ENCODE measurements around the gene TNFRSF8.

Gene TNFRSF8

DNA sequence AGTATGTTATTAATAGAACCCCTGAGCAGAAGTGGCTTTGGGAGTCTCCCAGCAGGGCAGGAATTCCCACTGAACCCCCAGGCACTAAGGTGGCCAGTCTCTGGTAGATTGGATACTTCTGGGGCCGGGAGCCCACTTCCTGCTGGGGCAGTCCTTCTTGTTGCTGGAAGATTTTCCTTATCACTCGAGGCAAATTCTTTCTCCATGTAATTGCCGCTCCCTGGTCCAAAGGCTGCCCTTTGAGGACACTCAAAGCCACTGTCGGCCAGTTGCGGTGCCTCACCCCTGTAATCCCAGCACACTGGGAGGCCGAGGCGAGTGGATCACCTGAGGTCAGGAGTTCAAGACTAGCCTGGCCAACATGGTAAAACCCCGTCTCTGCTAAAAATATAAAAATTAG lies 81.1 kb downstream of the TNFRSF8 start:
- no peak for DNase-seq

DNA sequence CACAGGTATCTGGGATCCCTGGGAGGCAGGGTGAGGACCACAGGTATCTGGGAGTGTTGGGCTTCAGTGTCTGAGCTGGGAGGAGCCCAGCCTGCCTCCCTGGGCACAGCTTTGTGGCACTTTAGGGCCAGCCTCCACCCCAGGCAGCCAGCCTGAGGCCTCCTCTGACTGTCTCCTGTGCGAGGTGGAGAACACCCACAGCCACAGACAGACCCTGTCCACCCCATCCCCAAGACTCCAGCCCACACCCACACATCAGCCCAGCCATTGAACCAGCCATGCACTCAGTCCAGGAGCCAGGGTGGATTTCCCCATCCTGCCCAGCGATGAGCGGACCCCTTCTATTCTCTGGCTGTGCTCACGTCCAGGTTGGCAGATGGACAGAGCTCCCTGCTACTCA lies 81.9 kb downstream of the TNFRSF8 start:
- DNase-seq: no peak

DNA sequence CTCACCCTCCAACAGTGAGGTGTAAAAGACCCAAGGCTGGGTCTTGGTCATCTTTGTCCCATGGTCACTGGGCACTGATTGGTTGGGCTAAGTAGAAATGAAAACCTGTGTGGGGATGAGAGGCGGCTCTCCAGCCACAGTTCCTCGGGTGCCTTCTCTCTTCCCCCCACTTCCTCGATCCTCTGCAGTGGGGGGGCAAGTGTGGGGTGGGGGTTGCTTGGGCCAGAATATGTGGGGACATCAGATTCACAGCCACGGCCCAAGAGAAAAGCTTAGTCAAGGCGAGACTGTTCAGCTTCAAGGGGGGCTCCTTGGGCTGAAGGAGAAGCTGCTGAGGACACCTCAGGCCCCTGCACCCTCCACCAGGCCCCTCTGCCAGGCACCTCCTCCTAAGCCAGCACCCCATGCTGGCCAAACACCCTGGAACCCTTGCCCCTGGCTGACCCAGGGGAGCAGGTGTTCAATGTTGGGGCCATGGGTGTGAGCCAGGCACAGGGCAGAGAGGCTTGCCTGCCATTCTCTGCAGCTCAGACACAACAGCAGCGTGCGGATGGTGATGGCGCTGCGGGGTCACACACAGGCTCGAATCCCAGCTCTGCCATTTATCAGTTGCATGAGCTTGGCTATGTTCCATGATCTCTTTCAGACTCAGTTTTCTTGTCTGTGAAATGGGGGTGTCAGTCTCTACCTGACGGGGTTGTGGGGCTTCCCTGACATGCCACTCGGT lies 82.7 kb downstream of the TNFRSF8 start:
- DNase-seq: no peak

DNA sequence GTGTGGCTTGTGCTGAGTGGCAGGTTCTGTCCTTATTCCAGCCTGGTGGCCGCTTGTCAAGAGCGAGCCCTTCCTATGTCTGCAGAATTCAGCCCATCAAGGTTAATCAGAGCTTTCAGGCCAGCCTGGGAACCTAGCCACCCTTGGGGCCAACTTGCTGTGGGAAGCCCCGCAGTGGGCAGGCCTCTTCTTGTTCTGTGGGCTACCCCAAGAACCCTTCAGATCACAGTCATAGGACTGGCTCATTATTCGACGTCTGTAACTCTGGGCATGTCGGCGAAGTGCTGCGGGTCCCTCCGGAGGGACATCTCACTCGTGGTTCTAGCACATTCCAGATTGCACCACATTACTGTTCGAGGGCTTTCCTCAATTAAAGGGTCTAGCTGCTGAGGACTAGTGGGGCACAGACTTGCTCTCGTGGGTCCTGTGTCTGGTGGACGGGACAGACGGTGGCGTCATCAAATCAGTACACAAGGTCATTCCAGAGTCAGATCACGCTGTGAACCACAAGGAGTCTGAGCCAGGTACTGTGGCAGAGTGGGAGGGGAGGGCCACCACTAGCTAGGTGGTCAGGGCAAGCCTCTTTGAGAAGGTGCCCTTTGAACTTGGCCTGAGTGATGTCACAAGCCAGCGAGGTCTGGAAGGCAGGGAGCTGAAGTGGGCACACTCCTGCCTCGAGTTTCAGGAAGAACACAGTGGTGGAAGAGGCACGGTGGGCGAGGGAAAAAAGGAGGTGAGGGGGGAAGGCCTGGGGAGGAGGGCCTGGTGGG lies 83.4 kb downstream of the TNFRSF8 start:
- no peak for DNase-seq

DNA sequence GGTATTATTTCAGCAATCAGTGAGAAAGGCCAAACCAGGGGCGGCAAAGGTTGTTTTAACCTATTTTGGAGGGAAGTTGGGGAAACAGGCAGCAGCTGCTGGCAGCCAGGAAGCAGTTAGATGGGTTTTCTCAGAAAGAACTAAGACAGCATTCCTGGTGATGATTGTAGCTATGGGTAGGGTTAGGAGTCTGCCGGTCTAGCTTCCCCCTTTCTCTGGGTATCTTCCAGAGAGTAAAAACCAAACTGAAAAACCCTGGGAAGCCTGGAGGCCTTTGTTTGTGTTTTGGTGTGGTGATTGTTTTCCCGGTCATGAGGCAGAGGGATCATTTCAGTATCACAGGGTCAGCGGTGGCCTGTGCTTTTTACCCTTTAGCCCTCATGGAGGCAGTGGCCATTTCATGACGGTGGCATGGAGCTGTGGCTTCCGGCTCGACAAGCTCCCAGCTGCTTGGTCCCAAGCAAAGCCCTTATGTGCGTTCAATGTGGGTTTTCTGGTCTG lies 84.1 kb downstream of the TNFRSF8 start:
- no peak for DNase-seq

- DNase-seq: no peak
Observed at GRCh38 chr1:12148160-12148957, 85.3 kb downstream of the TNFRSF8 start.

GRCh38 chr1:12148958-12149790 lies 86.1 kb downstream of the TNFRSF8 start:
- no peak for DNase-seq

DNA sequence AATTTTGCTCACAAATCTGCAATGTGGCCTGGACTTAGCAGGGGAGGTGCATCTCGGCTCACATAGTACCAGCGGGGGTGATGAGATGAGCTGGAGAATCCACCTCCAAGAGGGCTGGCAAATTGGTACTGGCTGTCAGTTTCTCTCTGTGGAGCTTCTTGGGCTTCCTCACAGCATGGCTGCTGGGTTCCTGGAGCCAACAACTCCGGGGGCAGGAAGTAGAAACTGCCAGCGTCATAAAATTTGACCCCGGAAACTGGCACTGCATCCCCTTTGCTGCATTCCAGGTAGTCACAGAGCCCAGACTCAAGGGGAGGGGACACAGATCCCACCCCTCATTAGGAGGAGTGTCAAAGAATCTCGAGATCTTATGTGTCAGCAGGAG lies 86.7 kb downstream of the TNFRSF8 start:
- no peak for DNase-seq

GRCh38 chr1:12150456-12151200 lies 87.5 kb downstream of the TNFRSF8 start:
- no peak for DNase-seq

GRCh38 chr1:12151465-12151864 lies 88.4 kb downstream of the TNFRSF8 start:
- no peak for DNase-seq

- no peak for DNase-seq
Observed at GRCh38 chr1:12152113-12152891, 89.2 kb downstream of the TNFRSF8 start.

DNA sequence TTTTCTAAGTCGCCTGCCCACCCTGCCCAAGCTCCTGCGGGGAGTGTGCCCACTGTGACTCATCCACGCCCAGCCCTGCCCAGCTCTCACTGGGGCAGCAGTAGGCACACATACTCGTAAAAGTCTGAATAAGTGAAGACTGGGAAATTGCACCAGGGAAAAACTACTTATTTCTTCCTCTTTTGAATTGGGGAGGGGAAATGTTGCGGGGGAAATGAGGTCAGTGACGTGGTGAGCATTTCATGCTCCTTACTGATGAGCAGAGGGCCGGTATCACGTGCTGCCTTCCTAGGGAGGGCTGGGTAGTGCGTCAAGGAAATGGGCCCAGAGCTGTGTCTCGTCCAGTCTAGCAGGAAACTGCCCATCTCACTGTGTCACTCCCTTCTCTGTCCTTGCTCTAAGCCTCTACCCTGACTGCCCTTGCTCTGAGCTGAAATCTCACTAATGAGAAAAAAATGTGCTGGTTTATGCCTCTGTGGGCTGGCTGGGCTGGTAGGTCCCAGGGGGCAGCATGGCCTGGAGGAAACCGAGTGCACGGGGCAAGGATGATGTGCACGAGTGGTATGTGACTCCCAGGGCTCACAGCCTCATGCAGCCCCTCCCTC lies 90.2 kb downstream of the TNFRSF8 start:
- DNase-seq: no peak

GRCh38 chr1:12155328-12155727 lies 92.2 kb downstream of the TNFRSF8 start:
- DNase-seq: no peak

GRCh38 chr1:12157366-12158231 lies 94.5 kb downstream of the TNFRSF8 start:
- no peak for DNase-seq

DNA sequence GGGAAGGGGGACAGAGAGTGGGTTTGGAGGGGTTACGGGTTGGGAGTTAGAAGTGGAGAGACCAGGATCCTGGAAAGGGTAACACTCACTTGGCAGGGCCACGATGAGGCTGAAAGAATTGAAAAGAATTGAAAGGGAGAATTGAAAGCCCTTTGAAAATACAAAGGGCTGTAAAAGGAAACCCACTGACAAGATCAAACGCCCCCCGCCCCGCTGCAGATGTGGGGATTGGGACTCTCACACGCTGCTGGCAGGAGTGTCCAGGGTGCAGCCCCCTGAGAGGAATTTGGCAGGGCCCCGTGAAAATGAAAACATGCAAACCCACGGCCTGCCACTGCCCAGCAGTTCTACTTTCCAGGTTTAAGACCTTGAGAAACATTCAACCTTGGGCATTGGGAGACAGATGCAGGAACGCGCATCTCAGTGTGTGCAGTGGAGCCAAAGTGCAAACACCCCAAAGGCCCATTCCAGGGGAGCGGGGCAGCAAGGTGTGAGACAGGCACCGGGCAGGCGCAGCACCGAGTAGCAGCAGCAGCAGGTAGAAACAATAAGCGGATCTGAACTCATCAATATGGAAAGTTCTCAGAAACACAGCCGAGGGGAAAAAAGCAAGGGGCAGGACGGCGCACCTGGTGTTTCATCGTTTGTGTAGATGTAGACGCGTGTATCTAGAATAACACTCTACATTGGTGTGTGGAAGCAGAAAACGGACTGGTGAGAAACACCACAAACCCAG lies 95.4 kb downstream of the TNFRSF8 start:
- no peak for DNase-seq

DNA sequence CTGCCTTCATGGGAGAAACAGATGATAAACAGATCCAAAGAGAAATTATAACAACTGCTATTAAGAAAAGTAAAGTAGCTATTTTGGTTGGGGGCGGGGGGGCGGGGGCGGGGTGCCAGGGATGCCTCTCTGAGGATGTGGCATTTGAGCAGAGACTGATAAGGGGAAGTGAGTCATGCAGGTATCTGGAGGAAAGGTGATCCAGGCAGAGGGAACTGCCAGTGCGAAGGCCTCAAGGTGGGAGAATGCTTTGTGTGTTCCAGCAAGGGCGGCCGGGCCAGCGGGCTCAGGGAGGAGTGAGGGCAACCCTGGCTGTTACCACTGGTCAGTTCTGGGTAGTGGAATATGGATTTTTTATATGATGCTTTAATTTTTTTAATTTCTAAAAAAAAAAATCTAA lies 96.7 kb downstream of the TNFRSF8 start:
- DNase-seq: no peak

DNA sequence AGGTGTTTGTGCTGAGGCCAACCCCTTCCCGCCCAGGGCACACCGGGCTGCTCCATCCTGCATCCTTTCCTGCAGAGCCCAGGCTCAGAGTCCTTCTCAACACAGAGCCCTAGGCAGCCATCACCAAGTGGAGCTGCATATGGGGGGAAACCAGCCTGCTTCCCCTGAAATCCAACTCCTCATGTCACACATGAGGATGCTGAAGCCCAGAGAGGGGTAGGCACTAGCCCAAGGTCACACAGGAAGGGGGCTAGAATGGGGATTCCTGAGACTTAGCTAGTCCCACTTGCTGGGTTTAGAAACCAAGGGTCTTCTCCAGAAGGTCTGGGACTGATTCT lies 98.2 kb downstream of the TNFRSF8 start:
- DNase-seq: no peak

DNA sequence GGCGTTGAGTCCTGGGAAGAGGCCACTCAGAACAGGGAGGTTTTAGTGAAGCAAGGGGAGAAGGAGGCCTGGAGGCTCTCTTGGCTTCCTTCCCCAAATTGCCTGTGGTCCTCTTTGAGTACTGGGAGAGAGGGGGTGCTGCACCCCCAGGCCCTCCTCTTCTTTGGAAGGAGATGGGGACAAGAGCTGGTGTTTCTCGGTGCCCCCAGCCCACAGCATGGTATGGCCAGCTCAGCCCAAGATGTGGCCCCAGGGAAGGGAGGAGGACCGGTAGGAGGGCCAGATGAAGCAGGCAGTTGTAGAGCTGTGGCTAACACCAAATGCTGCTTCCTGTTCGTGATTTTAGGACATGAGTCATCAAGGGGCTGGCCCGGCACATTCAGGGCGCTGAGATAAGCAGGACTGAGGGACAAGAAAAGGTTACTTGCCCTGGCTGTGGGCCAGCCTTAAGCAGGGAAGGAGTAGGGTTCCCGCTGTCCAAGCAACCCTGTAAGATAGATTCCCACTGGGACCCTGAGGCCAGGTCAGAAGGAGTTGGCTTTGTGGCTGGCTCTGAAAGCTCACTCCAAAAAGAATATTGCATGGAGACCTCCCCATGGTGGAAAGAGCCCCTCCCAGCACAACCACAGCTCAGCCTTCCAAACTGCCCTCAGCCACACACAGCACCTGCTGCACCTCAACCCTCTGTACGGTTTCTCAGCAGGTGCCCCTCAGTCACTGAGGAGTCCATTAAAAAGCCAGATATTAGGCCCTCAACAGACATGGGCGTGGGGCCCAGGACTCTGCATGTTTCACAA lies 98.8 kb downstream of the TNFRSF8 start:
- DNase-seq: no peak

Data from retina (tissue), 1 donor.